Lower leg skin (tissue), 3 donors: ENCODE results near the gene PDK2.

Experiments
- CTCF ChIP-seq, 3 donors: fragments of 450-650 bp; IDR thresholded peaks; one replicate each; pipeline ENCODE4 v1.5.1; 2016; ENCODE audit warnings: antibody characterized with exemption in 3 of 3, mild to moderate bottlenecking in 3 of 3, moderate library complexity in 2 of 3
- POLR2A ChIP-seq, 2 donors: fragments of 450-650 bp; IDR thresholded peaks; one replicate each; pipeline ENCODE4 v1.6.1; 2016 to 2017; ENCODE audit warnings: antibody characterized with exemption in 2 of 2, mild to moderate bottlenecking in 1 of 2, moderate library complexity in 1 of 2

DNA sequence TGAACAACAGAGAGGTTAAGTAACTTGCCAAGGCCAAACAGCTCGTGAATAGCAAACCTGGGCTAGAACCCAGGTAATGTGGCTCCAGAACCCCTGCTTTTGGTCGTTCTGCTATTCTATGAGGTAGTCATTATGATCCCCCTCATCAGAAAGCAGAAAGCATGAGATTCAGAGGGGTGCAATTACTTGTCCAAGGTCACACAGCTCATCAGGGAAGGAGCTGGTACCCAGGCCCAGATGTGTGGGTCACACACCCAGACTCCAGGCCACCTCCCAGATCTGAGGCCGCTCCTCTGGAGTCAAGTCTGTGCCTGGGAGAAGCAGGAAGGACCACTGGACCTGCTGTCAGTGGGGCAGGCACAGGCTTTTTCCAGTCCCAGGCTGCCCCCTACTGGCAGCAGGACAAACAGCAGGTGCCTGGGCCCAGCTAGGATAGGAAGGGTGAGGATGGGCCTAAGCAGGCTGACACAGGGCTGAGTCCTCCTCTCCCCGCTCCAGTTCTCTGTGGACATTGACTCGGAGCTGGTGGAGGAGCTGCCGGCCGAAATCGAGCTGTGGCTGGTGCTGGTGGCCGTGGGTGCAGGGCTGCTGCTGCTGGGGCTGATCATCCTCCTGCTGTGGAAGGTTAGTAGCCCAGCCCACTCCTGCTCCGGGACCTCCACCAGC lies 7.8 kb upstream of the PDK2 start:
- peak in 1 of 3 donors; percentile 91 for TF ChIP-seq CTCF (IDR thresholded peaks at IDR 0.05)
- TF ChIP-seq POLR2A (IDR thresholded peaks at IDR 0.05): no peak
